Liver (tissue), 9 donors: ENCODE data around the gene ERBB3. TPM values are rescaled to one million over a fixed set of nuclear protein-coding genes. Genes with fewer than 3 reads are reported as not detected.
A peak's percentile ranks its signal among the peaks of the same experiment; 100 is the strongest.

Experiments used
- DNase-seq: peaks from one replicate; pipeline ENCODE4 v3.0.0-alpha.2; 2017; ENCODE audit warnings: low spot score
- H3K27ac ChIP-seq, 2 donors: one replicate each; pipeline ENCODE4 v1.7.0; 2013; ENCODE audit warnings: inconsistent platforms in 2 of 2, low read length in 2 of 2, control low read depth in 1 of 2, low read depth in 1 of 2, mild to moderate bottlenecking in 1 of 2
- H3K27me3 ChIP-seq, 4 donors: one replicate each; pipeline versions ENCODE4 v1.6.1 to v1.7.0; 2013; ENCODE audit warnings: low read length in 3 of 4, inconsistent platforms in 1 of 4, mild to moderate bottlenecking in 1 of 4, moderate library complexity in 1 of 4; ENCODE audit not compliant: control insufficient read depth in 4 of 4, insufficient read depth in 4 of 4
- H3K36me3 ChIP-seq, 4 donors: one replicate each; pipeline versions ENCODE4 v1.6.1 to v1.7.0; 2013; ENCODE audit warnings: low read length in 3 of 4, mild to moderate bottlenecking in 3 of 4, low read depth in 1 of 4, moderate library complexity in 1 of 4; ENCODE audit not compliant: control insufficient read depth in 4 of 4, insufficient read depth in 3 of 4
- H3K4me1 ChIP-seq, 4 donors: one replicate each; pipeline versions ENCODE4 v1.6.1 to v1.7.0; 2013; ENCODE audit warnings: low read length in 3 of 4, mild to moderate bottlenecking in 3 of 4, moderate library complexity in 1 of 4; ENCODE audit not compliant: control insufficient read depth in 4 of 4, insufficient read depth in 4 of 4
- H3K4me3 ChIP-seq, 3 donors: one replicate each; pipeline versions ENCODE4 v1.6.1 to v1.7.0; 2013; ENCODE audit warnings: low read length in 3 of 3, control low read depth in 1 of 3, low read depth in 1 of 3, mild to moderate bottlenecking in 1 of 3
- H3K9ac ChIP-seq, 2 donors: one replicate each; pipeline ENCODE4 v1.7.0; 2013; ENCODE audit warnings: low read length in 2 of 2, mild to moderate bottlenecking in 2 of 2, moderate library complexity in 2 of 2, control low read depth in 1 of 2, low read depth in 1 of 2
- H3K9me3 ChIP-seq, 4 donors: one replicate each; pipeline versions ENCODE4 v1.6.1 to v1.7.0; 2013; ENCODE audit warnings: low read length in 3 of 4; ENCODE audit not compliant: control insufficient read depth in 4 of 4
- EGR1 ChIP-seq, 2 donors: IDR thresholded peaks; 2 replicates each; pipeline ENCODE4 v1.6.1; 2016 to 2018; ENCODE audit warnings: antibody characterized with exemption in 2 of 2, low read depth in 2 of 2
- FOXA1 ChIP-seq: IDR thresholded peaks from 2 replicates; pipeline ENCODE4 v1.6.1; 2016; ENCODE audit warnings: antibody characterized with exemption
- FOXA2 ChIP-seq: IDR thresholded peaks from 2 replicates; pipeline ENCODE4 v1.6.1; 2016; ENCODE audit warnings: antibody characterized with exemption
- GABPA ChIP-seq, 2 donors: IDR thresholded peaks in 1 of 2; conservative IDR thresholded peaks in 1 of 2; 2 replicates each; pipeline ENCODE4 v1.6.1; 2016; ENCODE audit warnings: antibody characterized with exemption in 2 of 2, mild to moderate bottlenecking in 1 of 2, moderate library complexity in 1 of 2
- HNF4A ChIP-seq, 2 donors: conservative IDR thresholded peaks; 2 replicates each; pipeline ENCODE4 v1.6.1; 2016; ENCODE audit warnings: antibody characterized with exemption in 2 of 2, mild to moderate bottlenecking in 2 of 2
- HNF4G ChIP-seq: IDR thresholded peaks from 2 replicates; pipeline ENCODE4 v1.6.1; 2016; ENCODE audit warnings: antibody characterized with exemption
- JUND ChIP-seq, 2 donors: IDR thresholded peaks; 2 replicates each; pipeline ENCODE4 v1.6.1; 2016; ENCODE audit warnings: antibody characterized with exemption in 2 of 2
- NR2F2 ChIP-seq: IDR thresholded peaks from 2 replicates; pipeline ENCODE4 v1.6.1; 2016; ENCODE audit warnings: antibody characterized with exemption
- RAD21 ChIP-seq, 2 donors: IDR thresholded peaks; 2 replicates each; pipeline ENCODE4 v1.6.1; 2016; ENCODE audit warnings: antibody characterized with exemption in 2 of 2, mild to moderate bottlenecking in 2 of 2
- RXRA ChIP-seq, 2 donors: IDR thresholded peaks; 2 replicates each; pipeline ENCODE4 v1.6.1; 2017 to 2018; ENCODE audit warnings: antibody characterized with exemption in 2 of 2, mild to moderate bottlenecking in 1 of 2
- SP1 ChIP-seq: IDR thresholded peaks from 2 replicates; pipeline ENCODE4 v1.6.1; 2018; ENCODE audit warnings: antibody characterized with exemption, mild to moderate bottlenecking
- TAF1 ChIP-seq: conservative IDR thresholded peaks from 2 replicates; pipeline ENCODE4 v1.6.1; 2016; ENCODE audit warnings: antibody characterized with exemption, mild to moderate bottlenecking
- WGBS: extraction: QIAGEN DNeasy Blood & Tissue Kit; methylation state at CpG from one replicate; pipeline ENCODE4 v1.1.7; 2013; 5-methylcytosine and 5-hydroxymethylcytosine counted together
- polyA plus RNA-seq, 2 donors: library from polyadenylated mRNA; stranded (reverse) in 1 of 2; unstranded in 1 of 2; fragments of 200-250 nt in 1 of 2; fragments of >200 nt in 1 of 2; fragmentation: Nextera tagmentation in 1 of 2; extraction: Ambion mirVana in 1 of 2; gene quantifications; one replicate each; pipeline versions ENCODE4 v1.2.1 to v1.2.3, GENCODE V29; 2013 to 2015
- total RNA-seq, 2 donors: library from RNA; depleted of rRNA; stranded (reverse); fragments of >200 nt; gene quantifications; one replicate each; pipeline ENCODE4 v1.2.3, GENCODE V29; 2014
- TF ChIP-seq, protein P1 (sequence below): fragments of 150-350 bp; IDR thresholded peaks from 2 replicates; pipeline ENCODE4 v1.5.1; 2017; ENCODE audit warnings: improper control_type of control experiment, low read depth, low read length; ENCODE audit not compliant: missing input control
- TF ChIP-seq, protein P2 (sequence below): IDR thresholded peaks from 2 replicates; pipeline ENCODE4 v1.6.1; 2016; ENCODE audit warnings: antibody characterized with exemption, mild to moderate bottlenecking
- TF ChIP-seq, protein P3 (sequence below): IDR thresholded peaks from 2 replicates; pipeline ENCODE4 v1.6.1; 2016; ENCODE audit warnings: antibody characterized with exemption
- TF ChIP-seq, protein P4 (sequence below): IDR thresholded peaks from 2 replicates; pipeline ENCODE4 v1.6.1; 2016; ENCODE audit warnings: antibody characterized with exemption
- TF ChIP-seq, protein P5 (sequence below): IDR thresholded peaks from 2 replicates; pipeline ENCODE4 v1.6.1; 2016; ENCODE audit warnings: antibody characterized with exemption
- donor health status: healthy.
- donor health status: healthy.
- donor health status: healthy.
- donor health status: healthy.
- donor health status: healthy.

Gene ERBB3
- total and polyA plus RNA-seq, 4 donors, result 32.4 to 141 (median 51.6) TPM

DNA sequence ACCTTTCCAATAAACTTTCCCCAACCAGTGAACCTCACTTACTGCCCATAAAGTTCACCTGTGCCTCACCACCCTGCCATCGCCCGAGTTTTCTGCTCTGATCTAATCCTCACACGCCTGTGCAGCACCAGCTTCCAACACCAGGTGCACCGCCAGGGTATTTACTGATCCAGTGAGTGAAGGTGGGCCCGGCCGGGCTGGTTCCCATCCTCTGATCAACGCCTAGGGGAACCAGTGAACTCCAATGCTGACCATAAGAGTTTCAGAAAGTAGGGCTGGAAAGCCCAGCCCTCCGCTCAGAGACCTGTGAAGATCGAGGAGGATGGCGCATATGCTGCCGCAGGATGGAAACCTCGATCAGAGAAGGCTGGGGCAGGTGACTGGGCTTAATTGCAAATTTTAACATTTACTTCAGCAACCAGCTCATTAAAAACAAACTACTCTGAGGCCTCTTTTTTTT, 71.7 kb downstream of the ERBB3 start:
- peak overlapping the region; percentile 88 to 98 for H3K27ac ChIP-seq
- no peaks in the 10 kb centered on the region for H3K9me3 ChIP-seq
- peak overlapping the region; percentile 68 to 83 (median 79) for H3K4me3 ChIP-seq
- H3K36me3 ChIP-seq, result no peaks in the 10 kb centered on the region
- 2% methylated on average over 12 of the region's 12 CpGs for WGBS
- peak overlapping the region; percentile 86 to 95 for H3K9ac ChIP-seq
- H3K27me3 ChIP-seq, result no peaks in the 10 kb centered on the region
- peak; percentile 66 for DNase-seq
- TF ChIP-seq NR2F2 (no peak), FOXA1 (no peak), HNF4A (conservative IDR thresholded peaks at IDR 0.05) (no peak), SP1 (no peak), EGR1 (IDR thresholded peaks at IDR 0.05; ENCODE audit: low read depth in 2 of 2) (no peak), RXRA (IDR thresholded peaks at IDR 0.05) (no peak), JUND (IDR thresholded peaks at IDR 0.05) (no peak), RAD21 (IDR thresholded peaks at IDR 0.05) (peak in 1 of 2 donors; percentile 37), HNF4G (no peak), FOXA2 (no peak), TAF1 (no peak), GABPA (IDR thresholded peaks at IDR 0.05 in 1 of 2, conservative IDR thresholded peaks at IDR 0.05 in 1 of 2) (no peak)
- TF ChIP-seq, protein P1, sequence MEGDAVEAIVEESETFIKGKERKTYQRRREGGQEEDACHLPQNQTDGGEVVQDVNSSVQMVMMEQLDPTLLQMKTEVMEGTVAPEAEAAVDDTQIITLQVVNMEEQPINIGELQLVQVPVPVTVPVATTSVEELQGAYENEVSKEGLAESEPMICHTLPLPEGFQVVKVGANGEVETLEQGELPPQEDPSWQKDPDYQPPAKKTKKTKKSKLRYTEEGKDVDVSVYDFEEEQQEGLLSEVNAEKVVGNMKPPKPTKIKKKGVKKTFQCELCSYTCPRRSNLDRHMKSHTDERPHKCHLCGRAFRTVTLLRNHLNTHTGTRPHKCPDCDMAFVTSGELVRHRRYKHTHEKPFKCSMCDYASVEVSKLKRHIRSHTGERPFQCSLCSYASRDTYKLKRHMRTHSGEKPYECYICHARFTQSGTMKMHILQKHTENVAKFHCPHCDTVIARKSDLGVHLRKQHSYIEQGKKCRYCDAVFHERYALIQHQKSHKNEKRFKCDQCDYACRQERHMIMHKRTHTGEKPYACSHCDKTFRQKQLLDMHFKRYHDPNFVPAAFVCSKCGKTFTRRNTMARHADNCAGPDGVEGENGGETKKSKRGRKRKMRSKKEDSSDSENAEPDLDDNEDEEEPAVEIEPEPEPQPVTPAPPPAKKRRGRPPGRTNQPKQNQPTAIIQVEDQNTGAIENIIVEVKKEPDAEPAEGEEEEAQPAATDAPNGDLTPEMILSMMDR, result peak; percentile 47
- TF ChIP-seq, protein P2, sequence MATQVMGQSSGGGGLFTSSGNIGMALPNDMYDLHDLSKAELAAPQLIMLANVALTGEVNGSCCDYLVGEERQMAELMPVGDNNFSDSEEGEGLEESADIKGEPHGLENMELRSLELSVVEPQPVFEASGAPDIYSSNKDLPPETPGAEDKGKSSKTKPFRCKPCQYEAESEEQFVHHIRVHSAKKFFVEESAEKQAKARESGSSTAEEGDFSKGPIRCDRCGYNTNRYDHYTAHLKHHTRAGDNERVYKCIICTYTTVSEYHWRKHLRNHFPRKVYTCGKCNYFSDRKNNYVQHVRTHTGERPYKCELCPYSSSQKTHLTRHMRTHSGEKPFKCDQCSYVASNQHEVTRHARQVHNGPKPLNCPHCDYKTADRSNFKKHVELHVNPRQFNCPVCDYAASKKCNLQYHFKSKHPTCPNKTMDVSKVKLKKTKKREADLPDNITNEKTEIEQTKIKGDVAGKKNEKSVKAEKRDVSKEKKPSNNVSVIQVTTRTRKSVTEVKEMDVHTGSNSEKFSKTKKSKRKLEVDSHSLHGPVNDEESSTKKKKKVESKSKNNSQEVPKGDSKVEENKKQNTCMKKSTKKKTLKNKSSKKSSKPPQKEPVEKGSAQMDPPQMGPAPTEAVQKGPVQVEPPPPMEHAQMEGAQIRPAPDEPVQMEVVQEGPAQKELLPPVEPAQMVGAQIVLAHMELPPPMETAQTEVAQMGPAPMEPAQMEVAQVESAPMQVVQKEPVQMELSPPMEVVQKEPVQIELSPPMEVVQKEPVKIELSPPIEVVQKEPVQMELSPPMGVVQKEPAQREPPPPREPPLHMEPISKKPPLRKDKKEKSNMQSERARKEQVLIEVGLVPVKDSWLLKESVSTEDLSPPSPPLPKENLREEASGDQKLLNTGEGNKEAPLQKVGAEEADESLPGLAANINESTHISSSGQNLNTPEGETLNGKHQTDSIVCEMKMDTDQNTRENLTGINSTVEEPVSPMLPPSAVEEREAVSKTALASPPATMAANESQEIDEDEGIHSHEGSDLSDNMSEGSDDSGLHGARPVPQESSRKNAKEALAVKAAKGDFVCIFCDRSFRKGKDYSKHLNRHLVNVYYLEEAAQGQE, result no peak
- TF ChIP-seq, protein P3, sequence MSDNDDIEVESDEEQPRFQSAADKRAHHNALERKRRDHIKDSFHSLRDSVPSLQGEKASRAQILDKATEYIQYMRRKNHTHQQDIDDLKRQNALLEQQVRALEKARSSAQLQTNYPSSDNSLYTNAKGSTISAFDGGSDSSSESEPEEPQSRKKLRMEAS, result no peak
- TF ChIP-seq, protein P4, sequence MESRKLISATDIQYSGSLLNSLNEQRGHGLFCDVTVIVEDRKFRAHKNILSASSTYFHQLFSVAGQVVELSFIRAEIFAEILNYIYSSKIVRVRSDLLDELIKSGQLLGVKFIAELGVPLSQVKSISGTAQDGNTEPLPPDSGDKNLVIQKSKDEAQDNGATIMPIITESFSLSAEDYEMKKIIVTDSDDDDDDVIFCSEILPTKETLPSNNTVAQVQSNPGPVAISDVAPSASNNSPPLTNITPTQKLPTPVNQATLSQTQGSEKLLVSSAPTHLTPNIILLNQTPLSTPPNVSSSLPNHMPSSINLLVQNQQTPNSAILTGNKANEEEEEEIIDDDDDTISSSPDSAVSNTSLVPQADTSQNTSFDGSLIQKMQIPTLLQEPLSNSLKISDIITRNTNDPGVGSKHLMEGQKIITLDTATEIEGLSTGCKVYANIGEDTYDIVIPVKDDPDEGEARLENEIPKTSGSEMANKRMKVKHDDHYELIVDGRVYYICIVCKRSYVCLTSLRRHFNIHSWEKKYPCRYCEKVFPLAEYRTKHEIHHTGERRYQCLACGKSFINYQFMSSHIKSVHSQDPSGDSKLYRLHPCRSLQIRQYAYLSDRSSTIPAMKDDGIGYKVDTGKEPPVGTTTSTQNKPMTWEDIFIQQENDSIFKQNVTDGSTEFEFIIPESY, result no peak
- TF ChIP-seq, protein P5, sequence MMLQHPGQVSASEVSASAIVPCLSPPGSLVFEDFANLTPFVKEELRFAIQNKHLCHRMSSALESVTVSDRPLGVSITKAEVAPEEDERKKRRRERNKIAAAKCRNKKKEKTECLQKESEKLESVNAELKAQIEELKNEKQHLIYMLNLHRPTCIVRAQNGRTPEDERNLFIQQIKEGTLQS, result no peak
- peaks cover 9 to 32% (median 23%) of the 10 kb centered on the region in 4 donors for H3K4me1 ChIP-seq
